OCI-LY7 (cell line): Measurements from ENCODE around the gene MAN1A2.

Experiments
- CTCF ChIP-seq: fragments of 200-600 bp; sonication (generic); conservative IDR thresholded peaks from 2 replicates; pipeline ENCODE4 v1.5.1; 2014; ENCODE audit warnings: mild to moderate bottlenecking, antibody characterized with exemption, low read length, moderate library complexity, mixed read lengths
- EZH2phosphoT487 ChIP-seq: fragments of 200-600 bp; sonication (generic); IDR thresholded peaks from 2 replicates; pipeline ENCODE4 v1.6.1; 2018; ENCODE audit warnings: low read depth, borderline replicate concordance, mild to moderate bottlenecking, mixed run types, antibody characterized with exemption, low read length, moderate library complexity, mixed read lengths

DNA sequence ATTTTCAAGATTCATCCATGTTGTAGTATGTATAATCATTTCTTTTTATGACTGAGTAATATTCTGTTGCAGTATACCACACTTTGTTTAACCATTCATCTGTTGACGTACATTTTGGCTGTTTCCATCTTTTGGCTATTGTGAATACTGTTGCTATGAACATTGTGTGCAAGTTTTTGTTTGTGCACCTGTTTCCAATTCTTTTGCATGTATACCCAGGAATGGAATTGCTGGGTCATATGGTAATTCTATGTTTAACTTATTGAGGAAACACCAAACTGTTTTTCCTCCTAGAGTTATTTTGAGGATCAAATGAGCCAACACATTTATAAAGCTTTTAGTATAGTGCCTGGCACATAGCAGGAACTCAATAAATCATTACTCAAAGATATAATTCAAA lies 49.2 kb upstream of the MAN1A2 start:
- no peak for TF ChIP-seq CTCF
- TF ChIP-seq EZH2phosphoT487 = no peak
